Posterior cingulate gyrus (tissue), 11 donors: ENCODE measurements around the gene ZBTB26.
"Not testable (repeated sequence)": the region's sequence is repeated elsewhere in the genome, so short reads cannot be mapped to it uniquely, and the experiment has no call there.

Experiments used
- DNase-seq, 10 donors: peaks; one replicate each; pipeline versions ENCODE4 v3.0.0 to v3.0.0-alpha.2; 2020 to 2021; ENCODE audit warnings: mixed read lengths in 3 of 10
- intact Hi-C: fragments of 100-400 bp; cut with DNase I; formaldehyde crosslinking; loops from one replicate; pipeline ENCODE4 v1.15.1; 2023

Gene ZBTB26

DNA sequence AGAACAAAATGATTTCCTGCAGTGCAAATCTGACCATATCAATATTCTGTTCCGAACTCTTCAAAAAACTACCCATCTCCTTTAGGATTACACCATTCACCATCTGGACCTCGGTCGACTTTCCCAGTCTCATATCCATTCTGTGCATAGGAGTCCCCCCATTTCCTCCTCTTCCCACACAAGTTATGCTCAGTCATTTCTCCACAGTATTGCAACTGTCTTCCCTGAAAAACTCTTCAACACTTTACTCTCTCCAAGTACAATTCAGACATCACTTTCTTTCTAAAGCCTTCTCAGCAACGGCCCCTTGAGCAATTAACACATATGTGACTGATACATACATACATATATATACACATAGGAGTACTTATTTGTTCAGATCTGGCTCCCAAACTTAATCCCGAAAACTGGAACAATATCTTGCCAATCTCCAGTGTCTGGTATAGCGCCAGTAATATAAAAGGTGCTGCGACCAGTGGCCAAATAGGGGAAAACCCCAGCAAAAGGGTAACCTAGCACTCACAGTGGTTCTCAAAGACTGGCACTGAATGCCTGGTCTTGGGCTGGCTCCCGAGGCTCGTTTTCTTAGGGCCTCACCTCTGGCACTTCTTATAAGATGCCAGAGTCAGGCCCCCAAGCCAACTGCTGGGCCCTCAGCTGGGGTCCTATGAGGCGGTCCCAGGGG is 629 bp downstream of the ZBTB26 start:
- DNase-seq, result no peak
- intact Hi-C loops, result no loop called here

DNA sequence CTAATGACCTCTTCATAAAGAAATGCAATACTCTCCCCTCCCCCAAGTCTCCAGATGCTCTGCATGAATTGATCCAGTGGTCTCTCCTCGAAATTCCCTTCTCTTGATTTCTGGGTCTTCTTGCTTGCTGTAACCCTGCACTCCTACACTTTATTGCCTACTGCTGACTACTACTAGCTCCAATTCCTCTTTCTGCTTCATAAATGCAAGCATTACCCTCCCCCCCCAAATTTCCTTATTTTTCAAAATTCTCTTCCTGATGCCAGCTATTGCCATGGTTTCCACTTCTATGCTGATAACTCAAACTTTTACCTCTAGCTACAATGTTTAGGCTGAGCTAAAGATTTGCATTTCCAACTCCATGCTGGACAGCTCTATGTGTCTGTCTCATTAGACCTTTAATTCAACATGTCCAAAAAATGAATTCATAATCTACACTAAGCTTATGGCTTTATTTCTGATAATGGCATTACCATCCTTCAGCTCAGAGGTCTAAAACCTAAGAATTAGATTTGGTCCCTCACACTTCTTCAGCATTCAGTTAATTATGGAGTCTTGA is 1.4 kb downstream of the ZBTB26 start:
- no peak for DNase-seq
- intact Hi-C loops, result no loop called here

DNA sequence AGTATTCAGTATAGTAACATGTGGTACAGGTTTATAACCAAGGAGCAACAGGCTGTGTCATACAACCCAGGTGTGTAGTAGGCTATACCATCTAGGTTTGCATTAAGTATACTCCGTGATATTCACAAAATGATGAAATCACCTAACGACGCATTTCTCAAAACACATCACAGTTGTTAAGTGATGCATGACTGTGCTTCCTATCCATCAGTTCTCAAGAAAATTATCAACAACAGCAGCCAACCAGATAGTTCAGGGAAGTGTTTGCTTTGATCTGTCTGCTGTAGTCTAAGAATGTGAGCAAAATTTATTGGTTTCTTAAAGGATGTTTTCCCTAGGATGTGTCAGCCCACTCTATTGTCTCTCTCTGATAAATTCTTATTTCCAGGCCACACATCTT is 7.4 kb downstream of the ZBTB26 start:
- intact Hi-C loops, result no loop called here
- DNase-seq, result no peak

DNA sequence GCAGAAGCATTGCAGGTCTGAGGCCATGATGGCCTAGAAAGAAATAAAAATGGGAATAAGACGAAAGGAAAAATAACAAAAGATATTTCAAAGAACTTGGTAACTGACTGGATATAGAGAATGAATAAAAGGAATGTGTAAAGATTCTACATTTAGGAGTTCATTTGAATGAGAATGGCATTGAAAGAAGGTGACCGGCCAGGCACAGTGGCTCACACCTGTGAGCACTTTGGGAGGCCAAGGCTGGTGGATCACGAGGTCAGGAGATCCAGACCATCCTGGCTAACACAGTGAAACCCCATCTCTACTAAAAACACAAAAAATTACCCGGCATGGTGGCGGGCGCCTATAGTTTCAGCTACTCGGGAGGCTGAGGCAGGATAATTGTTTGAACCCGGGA is 8.6 kb downstream of the ZBTB26 start:
- intact Hi-C loops, result no loop called here
- DNase-seq, result no peak

DNA sequence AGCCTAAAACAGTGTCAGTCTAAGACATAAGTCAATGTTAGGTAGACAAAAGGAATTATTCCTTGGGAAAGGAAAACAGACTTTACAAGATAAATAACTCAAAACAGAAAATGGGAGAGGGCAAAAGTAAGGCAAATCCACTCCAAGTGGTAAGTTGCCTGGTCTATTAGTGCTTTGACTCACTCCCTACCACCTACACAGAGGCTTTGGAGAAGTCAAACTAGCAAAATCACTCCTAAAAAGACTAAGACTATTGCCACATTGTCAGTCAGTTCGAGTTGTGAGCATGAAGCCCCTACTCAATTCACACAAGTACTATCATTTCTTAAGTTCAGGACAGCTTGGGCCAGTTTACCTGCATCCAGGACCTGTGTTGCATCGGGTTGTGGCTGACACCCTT is 13.0 kb downstream of the ZBTB26 start:
- intact Hi-C loops, result no loop called here
- no peak for DNase-seq

DNA sequence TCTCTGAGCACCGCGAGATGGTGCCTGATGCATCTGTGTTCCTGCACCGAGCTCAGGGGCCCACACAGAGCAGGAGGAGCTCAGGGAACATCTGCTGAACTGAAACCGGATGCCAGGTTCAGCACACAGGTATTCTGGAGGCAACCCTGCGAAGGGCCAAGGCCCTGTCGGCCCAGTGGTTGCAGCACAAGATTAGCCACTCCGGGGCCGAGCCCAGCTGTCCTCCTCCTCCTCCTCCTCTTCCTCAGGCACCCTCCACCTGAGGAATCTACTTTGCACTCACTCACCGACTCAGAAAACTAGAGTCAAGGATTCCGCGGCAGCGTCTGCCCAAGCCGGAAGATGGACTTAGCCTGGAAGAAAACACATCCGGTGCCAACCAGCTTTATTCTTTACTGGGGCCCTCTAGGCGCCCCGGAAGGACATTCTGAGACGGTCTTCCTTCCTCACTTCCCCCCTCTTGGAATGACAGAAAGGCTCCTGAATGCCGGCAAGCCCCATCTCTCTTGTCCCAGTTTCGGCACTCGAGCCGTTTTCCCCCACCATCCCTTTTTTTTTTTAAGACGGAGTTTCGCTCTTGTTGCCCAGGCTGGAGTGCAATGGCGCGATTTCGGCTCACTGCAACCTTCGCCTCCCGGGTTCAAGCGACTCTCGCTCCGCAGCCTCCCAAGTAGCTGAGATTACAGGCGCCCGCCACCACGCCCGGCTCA is 18.2 kb downstream of the ZBTB26 start, which contains the start of gene ZBTB6:
TSS of gene ZBTB6 (minus strand) at position 360 of the 710 bp plus-strand sequence. CDS start 1,251 bp downstream, outside the sequence.
- intact Hi-C loops, result no loop called here
- DNase-seq, result peak; percentile 75 to 97 (median 86)

DNA sequence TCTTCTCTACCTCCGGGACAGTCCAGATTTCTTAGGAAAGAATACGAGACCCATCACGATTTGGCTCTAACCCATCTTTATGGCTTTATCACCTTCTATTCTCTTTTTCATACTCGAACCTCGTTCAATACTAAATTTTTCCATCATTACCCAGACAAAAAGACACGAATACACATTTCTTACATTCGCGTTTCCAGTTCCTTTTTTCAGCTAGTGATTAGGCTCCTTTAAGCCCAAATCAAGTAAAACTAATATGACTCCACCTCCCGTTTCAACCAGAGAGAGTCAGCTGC is 18.7 kb downstream of the ZBTB26 start:
- DNase-seq, result no peak
- intact Hi-C loops, result no loop called here

DNA sequence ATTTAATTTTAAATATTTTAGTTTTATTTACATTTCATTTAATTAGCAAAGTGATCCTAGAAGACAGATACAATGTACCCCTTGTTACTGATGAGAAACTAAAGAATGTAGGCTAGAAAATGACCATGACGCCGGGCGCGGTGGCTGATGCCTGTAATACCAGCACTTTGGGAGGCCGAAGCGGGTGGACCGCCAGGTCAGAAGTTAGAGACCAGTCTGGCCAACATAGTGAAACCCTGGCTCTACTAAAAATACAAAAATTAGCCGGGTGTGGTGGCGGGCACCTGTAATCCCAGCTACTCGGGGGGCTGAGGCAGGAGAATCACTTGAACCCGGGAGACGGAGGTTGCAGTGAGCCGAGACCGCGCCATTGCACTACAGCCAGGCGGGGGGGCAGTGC is 25.2 kb downstream of the ZBTB26 start:
- not testable (repeated sequence) for DNase-seq
- intact Hi-C loops, result loop anchor here (10.0 kb wide), 3 partner anchors 89 to 811 kb away; partner anchors contain the start of genes CRB2 and TTLL11

DNA sequence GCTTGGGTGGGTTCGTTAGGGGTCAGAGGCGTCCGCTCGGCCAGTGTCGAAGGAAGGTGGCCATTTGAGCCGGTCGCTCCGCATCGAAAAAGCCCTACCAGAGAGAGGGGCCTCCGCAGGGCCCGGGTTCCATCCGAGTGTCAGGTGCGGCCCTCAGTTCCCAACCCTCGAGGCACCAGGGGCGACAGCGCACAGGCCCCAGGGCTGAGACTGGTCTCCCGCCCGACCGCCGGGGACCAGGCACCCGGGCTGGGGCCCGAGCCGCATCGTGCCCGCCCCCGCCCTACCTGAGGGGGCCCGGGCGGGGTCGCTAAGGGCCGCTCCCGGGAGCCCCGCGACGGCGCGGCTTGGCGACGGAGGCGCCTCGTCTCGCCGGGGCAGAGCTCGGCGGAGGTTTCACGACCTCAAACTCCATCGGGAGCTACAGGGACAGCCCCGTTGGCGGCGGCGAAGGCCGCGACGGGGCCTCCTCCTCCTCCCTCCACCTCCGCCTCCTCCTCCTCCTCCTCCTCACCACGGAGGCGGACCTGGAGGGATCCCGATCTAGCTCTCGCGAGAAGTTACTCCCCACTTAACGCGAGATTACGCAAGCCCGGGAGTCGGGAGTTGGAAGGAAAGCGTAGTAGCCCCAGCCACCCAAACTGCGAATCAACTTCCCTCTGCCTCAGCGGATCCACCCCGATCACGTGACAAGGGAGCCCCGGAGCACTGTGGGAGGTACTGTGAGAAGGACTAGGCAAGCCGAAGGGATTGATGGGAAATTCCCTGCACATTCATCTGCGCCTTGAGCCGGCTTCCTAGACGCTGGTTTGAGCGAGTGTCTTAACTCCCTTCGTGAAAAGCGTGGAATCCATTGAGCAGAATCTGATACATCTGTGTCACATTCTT is 26.2 kb downstream of the ZBTB26 start, which contains the start of gene RC3H2:
TSS of gene RC3H2 (minus strand) at position 537 of the 888 bp plus-strand sequence. CDS start 7,850 bp downstream, outside the sequence.
- intact Hi-C loops, result loop anchor here (10.0 kb wide), 3 partner anchors 90 to 810 kb away; partner anchors contain the start of genes CRB2 and TTLL11
- peak; percentile 98 to 100 (median 100) for DNase-seq

DNA sequence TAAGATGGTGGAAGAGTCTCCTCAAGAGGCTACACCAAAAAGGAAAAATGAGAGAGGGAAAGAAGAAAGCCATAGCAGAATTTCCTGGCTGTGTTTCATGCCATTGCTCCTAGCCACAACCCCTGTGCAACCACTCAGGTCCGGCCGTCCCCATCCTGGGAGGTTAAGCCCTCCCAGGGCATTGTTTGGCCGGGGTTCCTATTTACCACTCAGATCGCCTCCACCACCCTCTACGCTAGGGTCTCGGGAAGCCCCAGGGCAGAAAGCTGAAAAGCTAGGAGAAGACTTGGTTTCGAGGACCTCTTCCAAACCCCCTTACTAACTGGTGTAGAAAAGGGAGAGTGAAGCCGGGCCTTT is 26.9 kb downstream of the ZBTB26 start:
- intact Hi-C loops, result loop anchor here (10.0 kb wide), 3 partner anchors 90 to 810 kb away; partner anchors contain the start of genes CRB2 and TTLL11
- DNase-seq, result peak in 3 of 10 donors; percentile 14 to 84 (median 16)

DNA sequence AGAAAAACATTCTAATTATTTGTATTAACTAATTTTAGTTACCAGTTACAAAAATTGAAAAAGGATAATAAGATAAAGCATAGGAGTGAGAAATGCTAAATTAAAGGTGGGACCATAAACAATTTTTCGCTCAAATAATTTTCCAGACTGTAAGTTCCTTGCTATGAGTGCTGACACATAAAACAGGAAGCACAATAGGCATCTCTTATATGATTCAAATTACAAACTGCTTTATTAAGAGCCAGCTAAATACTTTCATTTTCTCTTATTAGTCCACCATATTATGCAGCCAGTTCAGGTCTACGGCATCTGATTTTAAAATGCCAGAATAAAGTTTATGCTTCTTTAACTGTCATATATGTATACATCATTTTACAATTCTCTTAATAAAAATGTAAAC is 30.5 kb downstream of the ZBTB26 start:
- no peak for DNase-seq
- intact Hi-C loops, result loop anchor here (10.0 kb wide), 3 partner anchors 94 to 806 kb away; partner anchors contain the start of genes CRB2 and TTLL11

DNA sequence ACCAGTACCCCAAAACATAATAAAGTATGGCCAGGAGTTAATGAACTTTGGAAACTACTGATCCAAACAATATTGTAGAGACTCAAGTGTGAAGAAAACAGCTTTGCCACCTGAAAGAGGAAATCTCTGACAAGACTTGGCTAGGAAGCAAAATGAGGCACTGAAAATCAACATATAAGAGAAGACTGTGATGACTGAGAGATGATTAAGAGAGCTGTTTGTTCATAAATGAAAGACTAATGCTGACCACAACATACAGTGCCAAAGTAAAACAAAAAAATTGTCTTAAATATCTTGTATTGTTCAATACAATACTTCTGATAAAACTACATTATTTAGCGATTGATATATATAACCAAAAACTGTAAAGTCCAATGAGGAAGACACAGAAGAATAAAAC is 33.3 kb downstream of the ZBTB26 start:
- intact Hi-C loops, result no loop called here
- DNase-seq, result no peak

DNA sequence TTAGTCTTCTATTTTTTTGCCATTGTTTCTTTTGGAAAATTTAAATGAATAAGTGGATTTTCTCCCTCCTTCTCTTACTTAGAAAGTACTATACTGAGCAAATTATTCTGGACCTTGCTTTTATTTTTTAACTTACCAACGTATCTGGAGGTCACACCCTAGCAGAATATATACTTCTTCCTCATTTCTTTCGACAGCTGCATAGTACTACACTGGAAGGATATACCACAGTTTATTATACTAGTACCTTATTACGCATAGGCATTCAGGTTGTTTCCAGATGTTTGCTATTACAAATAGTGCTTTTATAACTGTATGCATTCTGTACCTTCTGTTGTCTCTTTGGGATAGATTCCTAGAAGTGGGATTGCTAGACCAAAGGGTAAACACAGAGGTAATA is 42.8 kb downstream of the ZBTB26 start:
- intact Hi-C loops, result no loop called here

DNA sequence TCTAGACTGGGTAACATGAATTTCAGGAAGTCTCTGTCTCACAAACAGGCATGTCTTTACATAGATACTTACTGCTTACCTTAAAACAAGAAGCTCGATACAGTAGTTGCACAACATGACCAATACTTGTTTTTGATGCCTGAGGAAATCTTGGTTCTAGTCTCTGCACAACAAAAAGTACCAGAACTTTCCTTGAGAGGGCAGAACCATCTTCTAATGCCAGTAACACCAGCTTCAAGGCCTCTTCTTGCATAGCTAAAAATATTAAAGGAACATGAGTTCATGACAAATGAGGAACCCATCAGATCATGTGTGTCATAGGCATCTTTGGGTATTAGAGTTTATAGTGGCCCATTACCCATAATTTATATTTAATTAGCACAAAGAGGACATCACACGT is 48.2 kb downstream of the ZBTB26 start:
- intact Hi-C loops, result no loop called here

More for the DNA sequence above, 42.8 kb downstream of the ZBTB26 start:
- no peak for DNase-seq

DNA sequence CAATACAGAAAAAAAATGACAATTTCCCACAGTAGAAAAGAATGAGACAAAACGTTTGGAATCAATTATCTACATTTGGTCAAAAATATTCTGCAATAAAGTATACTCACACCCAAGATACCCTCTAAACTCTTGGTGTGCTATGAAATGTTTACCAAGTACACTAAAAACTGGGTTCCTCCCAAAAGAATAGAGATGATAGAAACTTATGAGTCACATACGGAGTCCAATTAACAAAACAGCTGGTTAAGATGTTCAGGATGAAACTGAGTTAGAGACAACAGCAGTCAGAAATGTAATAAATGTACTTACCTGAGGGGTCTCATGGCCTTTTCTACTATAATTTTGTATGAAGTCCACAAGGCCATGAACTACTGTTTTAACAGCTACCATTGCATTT is 51.9 kb downstream of the ZBTB26 start:
- DNase-seq, result no peak
- intact Hi-C loops, result no loop called here

More for the DNA sequence above, 48.2 kb downstream of the ZBTB26 start:
- DNase-seq, result no peak

DNA sequence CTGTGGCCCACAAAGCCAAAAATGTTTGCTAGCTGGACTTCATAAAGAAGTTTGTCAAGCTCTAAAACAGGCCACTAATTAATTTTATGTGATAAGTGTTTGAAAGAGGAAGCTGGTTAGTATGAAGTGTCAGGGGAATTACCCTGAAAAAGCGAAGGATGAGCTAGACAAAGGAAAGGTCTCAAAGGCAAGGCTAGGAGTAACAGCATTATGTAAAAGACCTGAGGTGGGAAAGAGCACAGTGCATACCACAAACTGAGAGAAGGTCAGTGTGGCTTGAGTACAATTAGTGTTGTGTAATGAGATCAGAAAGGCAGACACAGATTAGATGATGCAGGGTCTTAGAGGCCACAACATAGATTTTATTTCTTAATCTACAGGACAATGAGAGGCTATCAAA is 55.8 kb downstream of the ZBTB26 start:
- no peak for DNase-seq
- intact Hi-C loops, result no loop called here

DNA sequence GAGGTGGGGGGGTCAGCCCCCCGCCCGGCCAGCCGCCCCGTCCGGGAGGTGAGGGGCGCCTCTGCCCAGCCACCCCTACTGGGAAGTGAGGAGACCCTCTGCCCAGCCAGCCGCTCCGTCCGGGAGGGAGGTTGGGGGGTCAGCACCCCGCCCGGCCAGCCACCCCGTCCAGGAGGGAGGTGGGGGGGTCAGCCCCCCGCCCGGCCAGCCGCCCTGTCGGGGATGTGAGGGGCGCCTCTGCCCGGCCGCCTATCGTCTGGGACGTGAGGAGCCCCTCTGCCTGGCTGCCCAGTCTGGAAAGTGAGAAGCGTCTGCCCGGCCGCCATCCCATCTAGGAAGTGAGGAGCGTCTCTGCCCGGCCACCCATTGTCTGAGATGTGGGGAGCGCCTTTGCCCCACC is 64.0 kb downstream of the ZBTB26 start:
- DNase-seq, intact Hi-C loops: not testable (repeated sequence)

DNA sequence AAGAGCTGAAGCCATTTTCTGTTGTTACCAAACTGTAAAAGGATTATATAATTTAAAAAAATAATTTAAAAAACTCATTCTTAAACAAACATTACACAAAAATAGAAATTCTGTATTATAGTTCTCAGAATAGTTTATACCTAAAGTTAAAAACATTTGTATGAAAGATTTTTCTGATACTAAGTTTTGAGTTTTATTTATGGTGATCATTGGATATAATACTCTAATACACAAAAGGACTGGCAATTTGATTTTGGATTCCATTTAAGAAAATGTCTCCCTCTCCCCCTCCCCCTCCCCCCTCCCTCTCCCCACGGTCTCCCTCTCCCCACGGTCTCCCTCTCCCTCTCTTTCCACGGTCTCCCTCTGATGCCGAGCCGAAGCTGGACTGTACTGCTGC is 65.2 kb downstream of the ZBTB26 start:
- intact Hi-C loops, result no loop called here
- no peak for DNase-seq
